Heart left ventricle (tissue), 13 donors: ENCODE data around the gene LSP1.

Experiments
- POLR2A ChIP-seq, 2 donors: fragments of 450-650 bp; IDR thresholded peaks; one replicate each; pipeline ENCODE4 v1.6.1; 2017; ENCODE audit warnings: antibody characterized with exemption in 2 of 2, mild to moderate bottlenecking in 2 of 2, moderate library complexity in 2 of 2
- TF ChIP-seq, protein P1 (sequence below), 12 donors: fragments of 200-600 bp; sonication (generic) in 4 of 12; IDR thresholded peaks; one replicate each; pipeline versions ENCODE4 v1.5.0 to v1.8.0; 2018 to 2022; ENCODE audit warnings: antibody characterized with exemption in 12 of 12, mild to moderate bottlenecking in 5 of 12
- donor health status: ischemic (EF 13 %, LVEDD 7.1; RV severe dilation, severe dysfunction).
- donor health status: DM: no; HTN: yes; CAD: no.
- donor health status: DM: no; HTN: no; CAD: no.
- donor health status: ischemic (EF 25% LVEDD 6.9; RV normal size, moderate dysfunction).
- donor health status: ischemic (EF 25% LVEDD 5.7; RV mildly dilated, moderate dysfunction).
- donor health status: ischemic (EF 35%, LVEDD 5.7; RV mildly dilated, moderate dysfunction).
- donor health status: nonischemic (EF 11% LVEDD 7.7; RV severe dilation, severe dysfunction).
- donor health status: DM: yes; HTN: yes; CAD: no.
- donor health status: PGD.
- donor health status: ischemic (EF 29% LVEDD 5.4; RV normal size, mild dysfunction).
- donor health status: nonischemic (EF 23%, LVEDD 6.1; RV moderate dilation, normal function).

DNA sequence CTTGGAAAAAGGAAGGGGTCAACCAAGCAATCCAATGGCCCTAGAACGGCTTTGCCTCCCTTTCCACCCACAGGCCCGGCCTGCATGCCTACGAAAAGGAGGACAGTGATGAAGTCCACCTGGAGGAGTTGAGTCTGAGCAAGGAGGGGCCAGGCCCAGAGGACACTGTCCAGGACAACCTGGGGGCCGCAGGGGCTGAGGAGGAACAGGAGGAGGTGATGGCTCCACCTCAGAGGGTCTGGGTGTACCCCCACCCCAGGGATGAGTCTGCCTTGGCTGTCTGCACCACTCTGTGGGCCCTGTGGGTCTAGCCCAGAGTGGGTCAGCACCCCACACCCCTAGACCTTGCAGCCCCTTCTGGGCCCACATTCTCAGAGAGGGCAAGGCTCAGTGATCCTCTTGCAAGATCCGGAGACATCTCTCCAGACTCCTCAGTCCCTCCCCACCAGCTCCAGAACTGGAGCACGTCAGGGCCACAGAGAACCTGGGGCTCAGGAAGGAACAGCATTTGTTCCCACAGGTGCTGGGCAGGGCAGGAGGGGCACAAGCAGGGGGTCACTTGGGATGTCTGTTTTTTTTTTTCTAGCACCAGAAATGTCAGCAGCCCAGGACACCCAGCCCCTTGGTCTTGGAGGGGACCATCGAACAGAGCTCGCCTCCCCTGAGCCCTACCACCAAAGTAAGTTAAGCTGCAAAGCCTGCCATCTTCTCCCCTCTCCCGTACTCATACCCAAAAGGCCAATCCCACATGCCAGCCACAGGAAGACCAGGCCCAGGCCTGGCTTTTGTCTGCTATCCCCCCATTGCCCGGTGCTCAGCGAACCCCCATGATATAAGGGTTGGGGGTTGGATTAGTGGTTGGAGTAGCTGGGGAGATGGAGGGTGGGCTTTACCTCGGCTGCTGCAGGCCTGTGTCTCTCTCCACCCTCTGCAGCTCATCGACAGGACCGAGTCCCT lies 30.7 kb downstream of the LSP1 start:
- TF ChIP-seq, protein P1, sequence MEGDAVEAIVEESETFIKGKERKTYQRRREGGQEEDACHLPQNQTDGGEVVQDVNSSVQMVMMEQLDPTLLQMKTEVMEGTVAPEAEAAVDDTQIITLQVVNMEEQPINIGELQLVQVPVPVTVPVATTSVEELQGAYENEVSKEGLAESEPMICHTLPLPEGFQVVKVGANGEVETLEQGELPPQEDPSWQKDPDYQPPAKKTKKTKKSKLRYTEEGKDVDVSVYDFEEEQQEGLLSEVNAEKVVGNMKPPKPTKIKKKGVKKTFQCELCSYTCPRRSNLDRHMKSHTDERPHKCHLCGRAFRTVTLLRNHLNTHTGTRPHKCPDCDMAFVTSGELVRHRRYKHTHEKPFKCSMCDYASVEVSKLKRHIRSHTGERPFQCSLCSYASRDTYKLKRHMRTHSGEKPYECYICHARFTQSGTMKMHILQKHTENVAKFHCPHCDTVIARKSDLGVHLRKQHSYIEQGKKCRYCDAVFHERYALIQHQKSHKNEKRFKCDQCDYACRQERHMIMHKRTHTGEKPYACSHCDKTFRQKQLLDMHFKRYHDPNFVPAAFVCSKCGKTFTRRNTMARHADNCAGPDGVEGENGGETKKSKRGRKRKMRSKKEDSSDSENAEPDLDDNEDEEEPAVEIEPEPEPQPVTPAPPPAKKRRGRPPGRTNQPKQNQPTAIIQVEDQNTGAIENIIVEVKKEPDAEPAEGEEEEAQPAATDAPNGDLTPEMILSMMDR (IDR thresholded peaks at IDR 0.05), result no peak
- TF ChIP-seq POLR2A (IDR thresholded peaks at IDR 0.05), result no peak
